ENCODE data around the gene BAAT. TPM values are rescaled to one million over a fixed set of nuclear protein-coding genes. Genes with fewer than 3 reads are reported as not detected.

Gene BAAT
- total RNA-seq, 1 experiment from 2014 or later: 0.08 TPM

DNA sequence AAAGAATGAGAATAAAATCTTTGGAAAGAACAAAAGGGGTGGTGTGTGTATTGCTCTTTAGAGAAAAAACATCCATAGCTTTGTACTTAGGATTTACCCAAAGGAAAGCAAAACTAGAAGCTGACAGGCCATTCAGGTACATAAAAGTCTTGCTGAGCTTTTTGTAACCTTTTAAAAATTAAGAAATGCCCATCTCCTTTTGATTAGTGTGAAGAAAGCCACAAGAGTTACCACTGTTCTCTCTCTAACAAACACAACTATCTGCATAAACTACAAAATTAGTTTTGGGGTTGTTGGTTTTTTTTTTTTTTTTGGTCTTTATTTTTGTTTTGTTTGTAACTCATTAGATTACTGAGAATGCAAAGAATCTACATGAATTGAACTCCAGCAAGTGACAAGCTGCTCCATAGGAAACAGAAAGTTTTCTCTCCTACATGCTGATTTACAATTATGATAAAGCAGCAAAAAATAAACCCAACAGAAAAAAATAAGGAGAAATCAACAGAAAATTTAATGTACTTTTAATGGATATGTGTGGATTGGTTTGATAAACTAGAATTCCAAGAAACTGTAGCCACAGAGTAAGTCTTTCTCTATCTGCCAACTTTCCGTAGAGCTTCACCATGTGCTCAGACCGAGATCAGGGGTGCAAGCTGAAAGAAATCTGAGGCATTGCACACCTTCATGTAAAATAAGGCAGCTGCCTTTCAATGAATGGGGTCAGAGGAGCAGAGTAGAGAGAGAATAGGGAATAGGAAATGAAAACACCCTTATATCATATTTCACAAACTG is 12.3 kb downstream of the BAAT start:
- H3K4me1 ChIP-seq (ENCODE audit: control insufficient read depth, insufficient read depth, low read length): no peaks in the 10 kb centered on the region
- H3K36me3 ChIP-seq (ENCODE audit: control insufficient read depth, insufficient read depth, low read length): no peaks in the 10 kb centered on the region
- no peak for TF ChIP-seq REST (IDR thresholded peaks at IDR 0.05; ENCODE audit: insufficient read depth in 1 of 2, low read depth in 2 of 2, low read length in 1 of 2)
- intact Hi-C loops (cut with micrococcal nuclease; ENCODE audit: unreplicated experiment) (no loop called here), in situ Hi-C loops (cut with HindIII; ENCODE audit: low pct_unique_long_range_greater_than_20kb, low sequenced_read_pairs) (no loop called here)
- POLR2A ChIA-PET: no interaction called here
- BruUV-seq (replicated peaks): no TSS peak
- H3K27ac ChIP-seq (ENCODE audit: low read length): no peak overlapping the region
- H3K9me3 ChIP-seq (ENCODE audit: control insufficient read depth, insufficient read depth, low read depth, low read length): no peaks in the 10 kb centered on the region
- CTCF ChIA-PET: no interaction called here
- no peak for ATAC-seq
- no peaks in the 10 kb centered on the region for H3K27me3 ChIP-seq (ENCODE audit: control insufficient read depth, insufficient read depth, low read length)
- no peak for DNase-seq (ENCODE audit: low read depth, low spot score)
- H3K4me3 ChIP-seq (ENCODE audit: low read depth in 2 of 2, low read length in 2 of 2): no peak overlapping the region

- Histone ChIP-seq H3K4me1 (ENCODE audit: control insufficient read depth, insufficient read depth, low read length) (no peaks in the 10 kb centered on the region), H3K27ac (ENCODE audit: low read length) (no peak overlapping the region)
These were observed 13.0 kb downstream of the BAAT start for GRCh38 chr9:101371813-101372212.

More at GRCh38 chr9:101371813-101372212, 13.0 kb downstream of the BAAT start:
- H3K9me3 ChIP-seq (ENCODE audit: control insufficient read depth, insufficient read depth, low read depth, low read length): no peaks in the 10 kb centered on the region
- no peaks in the 10 kb centered on the region for H3K36me3 ChIP-seq (ENCODE audit: control insufficient read depth, insufficient read depth, low read length)
- intact Hi-C loops (cut with micrococcal nuclease; ENCODE audit: unreplicated experiment): no loop called here
- TF ChIP-seq TCF7L2 (IDR thresholded peaks at IDR 0.05; ENCODE audit: low read depth, low read length) (no peak), SIN3A (IDR thresholded peaks at IDR 0.05; ENCODE audit: borderline replicate concordance, insufficient read depth, low read depth, low read length) (no peak), REST (IDR thresholded peaks at IDR 0.05; ENCODE audit: insufficient read depth in 1 of 2, low read depth in 2 of 2, low read length in 1 of 2) (no peak)
- in situ Hi-C loops (cut with HindIII; ENCODE audit: low pct_unique_long_range_greater_than_20kb, low sequenced_read_pairs): no loop called here
- no peak overlapping the region for H3K4me3 ChIP-seq (ENCODE audit: low read depth in 2 of 2, low read length in 2 of 2)
- POLR2A ChIA-PET: no interaction called here
- BruUV-seq (replicated peaks): no TSS peak
- no peaks in the 10 kb centered on the region for H3K27me3 ChIP-seq (ENCODE audit: control insufficient read depth, insufficient read depth, low read length)
- CTCF ChIA-PET: interaction anchor here (0.7 kb wide), 1 partner anchor 286 kb away, joined by 3 read pairs; no protein-coding TSS in a partner anchor
- DNase-seq (ENCODE audit: low read depth, low spot score): no peak
- no peak for ATAC-seq
